K562 (cell line): Measurements from ENCODE around the gene ANKH. TPM values are rescaled to one million over a fixed set of nuclear protein-coding genes. Genes with fewer than 3 reads are reported as not detected.

ENCODE experiments used
- ATAC-seq: fragments of 200-7000 bp; cut with Tn5 transposase; 3 replicates; pipeline ENCODE4 v1.9.1; 2020; ENCODE audit warnings: moderate library complexity
- BruUV-seq: library from RNA; stranded (reverse); fragments of 400-500 nt; replicated peaks from 2 replicates; lab custom pipeline; 2021; lab: Mats Ljungman, UMichigan
- CTCF ChIA-PET: fragments of 300-600 bp; formaldehyde crosslinking; extraction: SDS; loops from one replicate; lab custom pipeline; 2021; ENCODE audit warnings: low intra/inter-chr PET ratio; lab: Yijun Ruan, JAX
- POLR2A ChIA-PET: fragments of 300-600, 350-650 bp; sonication (Branson Sonifier 250); formaldehyde crosslinking; extraction: SDS; loops from one replicate; lab custom pipeline; 2021; ENCODE audit warnings: antibody characterized with exemption, inconsistent platforms; lab: Yijun Ruan, JAX
- DNase-seq, 4 experiments: peaks; one replicate each; pipeline versions ENCODE4 v3.0.0 to v3.0.0-alpha.2; 2011 to 2018; ENCODE audit warnings: low spot score in 3 of 4, mixed read lengths in 3 of 4; ENCODE audit errors: extremely low read depth in 1 of 4
- FAIRE-seq: peaks from 2 replicates; lab custom pipeline; 2011; peaks lifted over from hg19 to GRCh38; lab: Jason Lieb, UNC
- H2AFZ ChIP-seq: 2 replicates; pipeline ENCODE4 v1.6.0; 2011; ENCODE audit warnings: low read depth, low read length, control low read depth, inconsistent platforms
- H3K27ac ChIP-seq: fragments of 200-600 bp; 3 replicates; pipeline ENCODE4 v1.8.0; 2011; ENCODE audit warnings: low read depth, mild to moderate bottlenecking, control low read depth, inconsistent platforms, low read length, moderate library complexity, mixed read lengths; ENCODE audit errors: extremely low read depth
- H3K27me3 ChIP-seq, 2 experiments: fragments of 300-600 bp in 1 of 2; 2 replicates in 1 of 2; 3 replicates in 1 of 2; pipeline versions ENCODE4 v1.6.0 to v1.8.0; 2011; ENCODE audit warnings: inconsistent platforms in 2 of 2, low read length in 2 of 2, mild to moderate bottlenecking in 1 of 2, mixed read lengths in 1 of 2, moderate library complexity in 1 of 2; ENCODE audit not compliant: control insufficient read depth in 2 of 2, insufficient read depth in 2 of 2
- H3K36me3 ChIP-seq: fragments of 300-600 bp; 3 replicates; pipeline ENCODE4 v1.8.0; 2011; ENCODE audit warnings: mild to moderate bottlenecking, low read length, inconsistent platforms; ENCODE audit not compliant: control insufficient read depth, insufficient read depth
- H3K4me1 ChIP-seq, 2 experiments: fragments of 200-600 bp in 1 of 2; replicated peaks in 1 of 2; 2 replicates in 1 of 2; 3 replicates in 1 of 2; pipeline versions ENCODE4 v1.5.1 to v1.8.0; 2011; ENCODE audit warnings: inconsistent platforms in 2 of 2, low read length in 2 of 2, mild to moderate bottlenecking in 1 of 2, mixed read lengths in 1 of 2, moderate library complexity in 1 of 2; ENCODE audit not compliant: control insufficient read depth in 2 of 2, insufficient read depth in 2 of 2
- H3K4me2 ChIP-seq: 2 replicates; pipeline ENCODE4 v1.6.1; 2011; ENCODE audit warnings: low read length, control low read depth, inconsistent platforms, mixed read lengths; ENCODE audit not compliant: insufficient read depth
- H3K4me3 ChIP-seq: fragments of 200-600 bp; sonication (generic), shearing (Covaris generic); 2 replicates; pipeline ENCODE4 v1.5.1; 2016; ENCODE audit warnings: control low read depth, inconsistent platforms
- H3K79me2 ChIP-seq: fragments of 200-600 bp; 3 replicates; pipeline ENCODE4 v1.8.0; 2011; ENCODE audit warnings: low read length, inconsistent platforms; ENCODE audit not compliant: control insufficient read depth, insufficient read depth
- H3K9ac ChIP-seq, 2 experiments: 2 replicates each; pipeline versions ENCODE4 v1.6.0 to v1.6.1; 2011; ENCODE audit warnings: low read depth in 2 of 2, low read length in 2 of 2, control low read depth in 1 of 2, inconsistent platforms in 1 of 2, mild to moderate bottlenecking in 1 of 2, mixed read lengths in 1 of 2; ENCODE audit not compliant: insufficient read depth in 1 of 2
- H3K9me1 ChIP-seq: one replicate; pipeline ENCODE4 v1.6.0; 2011; ENCODE audit warnings: inconsistent platforms, mild to moderate bottlenecking, low read length, moderate library complexity; ENCODE audit not compliant: control insufficient read depth, insufficient read depth
- H3K9me3 ChIP-seq: replicated peaks from 2 replicates; pipeline ENCODE4 v1.5.1; 2011; ENCODE audit warnings: low read depth, low read length, inconsistent platforms; ENCODE audit not compliant: control insufficient read depth, insufficient read depth
- H4K20me1 ChIP-seq: replicated peaks from 2 replicates; pipeline ENCODE4 v1.6.1; 2011; ENCODE audit warnings: low read length, inconsistent platforms, mixed read lengths; ENCODE audit not compliant: control insufficient read depth, insufficient read depth
- ATF7 ChIP-seq: fragments of 450-650 bp; IDR thresholded peaks from 2 replicates; pipeline ENCODE4 v1.7.1; 2014; ENCODE audit warnings: mild to moderate bottlenecking, moderate library complexity
- CREB3L1 ChIP-seq: fragments of 450-650 bp; IDR thresholded peaks from 2 replicates; pipeline ENCODE4 v1.6.1; 2014; ENCODE audit warnings: low read depth, mild to moderate bottlenecking, moderate library complexity, borderline replicate concordance
- HDAC8 ChIP-seq: fragments of 450-650 bp; IDR thresholded peaks from 2 replicates; pipeline ENCODE4 v1.6.1; 2016; ENCODE audit warnings: mild to moderate bottlenecking, missing genetic modification characterization, moderate library complexity, missing compliant biosample characterization
- HIVEP1 ChIP-seq: fragments of 250-450 bp; sonication (Bioruptor Pico); IDR thresholded peaks from 2 replicates; pipeline ENCODE4 v1.4.0; 2020; ENCODE audit warnings: mild to moderate bottlenecking
- MEF2A ChIP-seq: IDR thresholded peaks from 2 replicates; pipeline ENCODE4 v1.6.1; 2011; ENCODE audit warnings: low read depth, mild to moderate bottlenecking, low read length, moderate library complexity; ENCODE audit not compliant: control insufficient read depth
- MEF2D ChIP-seq: conservative IDR thresholded peaks from 2 replicates; pipeline ENCODE4 v1.6.1; 2016; ENCODE audit warnings: low read depth, missing genetic modification characterization, missing compliant biosample characterization
- TBP ChIP-seq: optimal IDR thresholded peaks from 2 replicates; pipeline ENCODE3; 2011; ENCODE audit warnings: low read depth, low read length, improper control_type of control experiment
- ZNF282 ChIP-seq: sonication (generic); formaldehyde crosslinking; IDR thresholded peaks from 2 replicates; pipeline ENCODE4 v1.8.1; 2023; ENCODE audit warnings: missing genetic modification reagents
- WGBS: fragments of 100-300 bp; shearing (Covaris generic); methylation state at CpG from one replicate; pipeline ENCODE4 v1.1.6; 2016; ENCODE audit warnings: low coverage, mixed read lengths; ENCODE audit not compliant: insufficient coverage; ENCODE audit errors: missing lambda C conversion rate; 5-methylcytosine and 5-hydroxymethylcytosine counted together
- in situ Hi-C: fragments of 300-500 bp; cut with MboI; formaldehyde crosslinking; loops from 4 replicates; pipeline ENCODE4 v1.15.0; 2018; ENCODE audit warnings: inconsistent platforms, mixed read lengths
- intact Hi-C: fragments of 100-400 bp; cut with micrococcal nuclease; formaldehyde crosslinking; loops from 2 replicates; pipeline ENCODE4 v1.14.2; 2022
- polyA plus RNA-seq, 8 experiments: library from polyadenylated mRNA; depleted of rRNA in 4 of 8; stranded (reverse) in 5 of 8; unstranded in 3 of 8; fragments of >200 nt; fragmentation: Nextera tagmentation in 2 of 8; fragmentation: Illumina TruSeq in 1 of 8; extraction: Ambion mirVana in 2 of 8; extraction: Trizol in 1 of 8; gene quantifications; 2 replicates each; pipeline versions ENCODE4 v1.2.1 to v1.2.3, GENCODE V29; 2011 to 2014; ENCODE audit warnings: inconsistent platforms in 1 of 8, missing spikeins in 1 of 8
- total RNA-seq, 7 experiments: library from RNA; depleted of rRNA in 6 of 7; stranded (reverse); fragments of >200 nt in 6 of 7; fragmentation: Illumina TruSeq in 2 of 7; extraction: Trizol in 2 of 7; gene quantifications; 2 replicates each; pipeline versions ENCODE4 v1.2.1 to v1.2.3, GENCODE V29; 2011 to 2021; ENCODE audit warnings: low replicate concordance in 1 of 7

ANKH gene
- total and polyA plus RNA-seq, 9 of the 15 experiments (the other 6 are each of a cell fraction or from before 2014, with no cell fraction given) = 0.79 to 12.2 (median 4.5) TPM

- TF ChIP-seq CREB3L1 = no peak
- no peak for TF ChIP-seq ZNF282 (CRISPR knock-in tag)
- TF ChIP-seq MEF2D = no peak
- no peak for TF ChIP-seq TBP
- TF ChIP-seq, all 486 proteins: peak for 0
Measured at GRCh38 chr5:14794583-14795230, 76.9 kb downstream of the ANKH start (continued).

DNA sequence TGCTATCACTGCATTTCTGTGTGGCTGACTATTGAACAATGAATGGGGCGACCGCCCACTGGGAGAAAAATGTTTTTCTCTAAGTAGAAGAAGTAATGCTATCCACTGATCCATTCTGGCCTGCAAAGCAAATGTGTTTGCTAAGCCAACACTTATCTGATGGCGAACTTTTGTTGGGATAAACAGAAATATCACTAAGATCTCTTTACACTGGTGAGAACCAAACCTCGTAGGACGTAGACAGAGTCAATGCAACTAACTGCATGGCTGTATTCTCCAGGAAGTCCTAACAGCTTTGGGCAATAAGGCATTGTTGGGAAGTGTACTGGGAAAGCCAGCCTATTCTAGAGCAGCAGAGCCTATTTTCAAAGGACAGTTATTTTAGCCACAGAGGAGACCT, 77.7 kb downstream of the ANKH start:
- no peaks in the 10 kb centered on the region for H3K79me2 ChIP-seq
- TF ChIP-seq ATF7 (no peak), HIVEP1 (CRISPR knock-in tag) (no peak), HDAC8 (tag) (no peak), MEF2A (no peak)
- no peak overlapping the region for H2AFZ ChIP-seq
- H3K9ac ChIP-seq = no peak overlapping the region
- WGBS = 4% methylated on average over 5 of the region's 5 CpGs
- no TSS peak for BruUV-seq
- H3K9me1 ChIP-seq = no peaks in the 10 kb centered on the region
- H3K4me1 ChIP-seq = no peaks in the 10 kb centered on the region
- H3K27ac ChIP-seq = no peak overlapping the region
- ATAC-seq (no peak), DNase-seq (no peak), FAIRE-seq (no peak)
- H4K20me1 ChIP-seq = peaks cover 4% of the 10 kb centered on the region; the same call in 1 of the 2 replicates
- H3K4me3 ChIP-seq = no peak overlapping the region
- in situ Hi-C loops (no loop called here), intact Hi-C loops (no loop called here)
- ChIA-PET POLR2A (interaction anchor here (1.9 kb wide), 1 partner anchor 9 kb away, joined by 5 read pairs; no protein-coding TSS in a partner anchor), CTCF (no interaction called here)
- no peaks in the 10 kb centered on the region for H3K9me3 ChIP-seq
- H3K36me3 ChIP-seq = no peaks in the 10 kb centered on the region
- H3K4me2 ChIP-seq = no peak overlapping the region
- H3K27me3 ChIP-seq = peaks cover 0 to 13% of the 10 kb centered on the region in 2 experiments; a peak in 2 of 5 replicates
